H9 (cell line): ENCODE measurements around the gene ZNF407. TPM values are rescaled to one million over a fixed set of nuclear protein-coding genes. Genes with fewer than 3 reads are reported as not detected.

Source experiments
- DNase-seq: peaks from one replicate; pipeline ENCODE4 v3.0.0-alpha.2; 2017
- H2AFZ ChIP-seq: one replicate; pipeline ENCODE4 v1.6.1; 2013; ENCODE audit warnings: mild to moderate bottlenecking, low read length, control low read depth, moderate library complexity
- H2AK5ac ChIP-seq: 2 replicates; pipeline ENCODE4 v1.6.1; 2013; ENCODE audit warnings: low read length, control low read depth, mixed read lengths; ENCODE audit not compliant: insufficient read length
- H2BK120ac ChIP-seq: one replicate; pipeline ENCODE4 v1.6.1; 2013; ENCODE audit warnings: low read depth, mild to moderate bottlenecking, low read length, control low read depth, inconsistent platforms; ENCODE audit not compliant: poor library complexity, severe bottlenecking
- H2BK12ac ChIP-seq: 2 replicates; pipeline ENCODE4 v1.6.1; 2013; ENCODE audit warnings: low read length, control low read depth, mixed read lengths, low read depth; ENCODE audit not compliant: insufficient read length
- H2BK15ac ChIP-seq: 2 replicates; pipeline ENCODE4 v1.6.1; 2013; ENCODE audit warnings: low read depth, low read length, control low read depth
- H2BK20ac ChIP-seq: one replicate; pipeline ENCODE4 v1.6.1; 2013; ENCODE audit warnings: low read depth, mild to moderate bottlenecking, low read length, control low read depth, inconsistent platforms; ENCODE audit not compliant: poor library complexity, severe bottlenecking
- H2BK5ac ChIP-seq: 2 replicates; pipeline ENCODE4 v1.6.1; 2013; ENCODE audit warnings: low read length, control low read depth, mixed read lengths; ENCODE audit not compliant: insufficient read length
- H3K14ac ChIP-seq: 2 replicates; pipeline ENCODE4 v1.6.1; 2013; ENCODE audit warnings: low read length, control low read depth; ENCODE audit not compliant: insufficient read depth
- H3K18ac ChIP-seq: 2 replicates; pipeline ENCODE4 v1.6.1; 2013; ENCODE audit warnings: low read depth, mild to moderate bottlenecking, mixed read lengths, low read length, control low read depth; ENCODE audit not compliant: insufficient read length
- H3K23ac ChIP-seq: 2 replicates; pipeline ENCODE4 v1.6.1; 2013; ENCODE audit warnings: low read length, control low read depth, mixed read lengths, low read depth; ENCODE audit not compliant: insufficient read length
- H3K23me2 ChIP-seq: 2 replicates; pipeline ENCODE4 v1.6.1; 2013; ENCODE audit warnings: low read depth, mild to moderate bottlenecking, mixed read lengths, low read length, control low read depth; ENCODE audit not compliant: insufficient read length, poor library complexity, severe bottlenecking
- H3K27ac ChIP-seq: 2 replicates; pipeline ENCODE4 v1.5.1; 2013; ENCODE audit warnings: low read length, control low read depth, mixed read lengths, low read depth; ENCODE audit not compliant: insufficient read length
- H3K27me3 ChIP-seq: 2 replicates; pipeline ENCODE4 v1.6.1; 2013; ENCODE audit warnings: low read length, control low read depth, inconsistent platforms; ENCODE audit not compliant: insufficient read depth
- H3K4ac ChIP-seq: 2 replicates; pipeline ENCODE4 v1.6.1; 2013; ENCODE audit warnings: low read depth, mild to moderate bottlenecking, control low read depth, inconsistent platforms, low read length, moderate library complexity
- H3K4me1 ChIP-seq: 2 replicates; pipeline ENCODE4 v1.6.1; 2013; ENCODE audit warnings: low read length, control low read depth, inconsistent platforms; ENCODE audit not compliant: insufficient read depth
- H3K4me2 ChIP-seq: 2 replicates; pipeline ENCODE4 v1.6.1; 2013; ENCODE audit warnings: low read length, control low read depth, mixed read lengths; ENCODE audit not compliant: insufficient read length, insufficient read depth
- H3K56ac ChIP-seq: 2 replicates; pipeline ENCODE4 v1.6.1; 2013; ENCODE audit warnings: low read depth, mild to moderate bottlenecking, mixed read lengths, low read length, control low read depth; ENCODE audit not compliant: insufficient read length
- H3K79me1 ChIP-seq: 2 replicates; pipeline ENCODE4 v1.6.1; 2013; ENCODE audit warnings: low read depth, mild to moderate bottlenecking, moderate library complexity, low read length, control low read depth, inconsistent platforms; ENCODE audit not compliant: insufficient read depth, poor library complexity, severe bottlenecking
- H3K79me2 ChIP-seq: 2 replicates; pipeline ENCODE4 v1.6.1; 2013; ENCODE audit warnings: low read length, control low read depth, inconsistent platforms; ENCODE audit not compliant: insufficient read depth
- H3K9ac ChIP-seq: 2 replicates; pipeline ENCODE4 v1.6.1; 2013; ENCODE audit warnings: low read length, control low read depth, mixed read lengths; ENCODE audit not compliant: insufficient read length; ENCODE audit errors: extremely low read depth
- H3K9me3 ChIP-seq: one replicate; pipeline ENCODE4 v1.6.1; 2013; ENCODE audit warnings: low read depth, low read length, inconsistent platforms; ENCODE audit not compliant: control insufficient read depth
- H3T11ph ChIP-seq: one replicate; pipeline ENCODE4 v1.6.1; 2013; ENCODE audit warnings: mild to moderate bottlenecking, low read length, control low read depth, inconsistent platforms
- H4K20me1 ChIP-seq: one replicate; pipeline ENCODE4 v1.6.1; 2013; ENCODE audit not compliant: control insufficient read depth, insufficient read length, insufficient read depth
- H4K5ac ChIP-seq: 2 replicates; pipeline ENCODE4 v1.6.1; 2013; ENCODE audit warnings: low read depth, mild to moderate bottlenecking, mixed read lengths, low read length, control low read depth; ENCODE audit not compliant: insufficient read length
- H4K8ac ChIP-seq: replicated peaks from 2 replicates; pipeline ENCODE4 v1.6.1; 2013; ENCODE audit warnings: low read length, control low read depth, mixed read lengths, low read depth; ENCODE audit not compliant: insufficient read length
- H4K91ac ChIP-seq: 2 replicates; pipeline ENCODE4 v1.6.1; 2013; ENCODE audit warnings: low read depth, mild to moderate bottlenecking, moderate library complexity, mixed read lengths, low read length, control low read depth; ENCODE audit not compliant: insufficient read length
- H3K27ac Mint-ChIP-seq, 3 experiments: 2 replicates in 2 of 3; 3 replicates in 1 of 3; pipeline ENCODE4 v1.8.0; 2020 to 2021; ENCODE audit warnings: mixed read lengths in 3 of 3, mild to moderate bottlenecking in 1 of 3, moderate library complexity in 1 of 3
- H3K27me3 Mint-ChIP-seq: 2 replicates; pipeline ENCODE4 v1.8.0; 2021; ENCODE audit warnings: low read depth, mild to moderate bottlenecking, moderate library complexity, mixed read lengths
- H3K36me3 Mint-ChIP-seq, 3 experiments: 2 replicates in 2 of 3; 3 replicates in 1 of 3; pipeline ENCODE4 v1.8.0; 2020 to 2021; ENCODE audit warnings: low read depth in 3 of 3, mixed read lengths in 3 of 3; ENCODE audit not compliant: insufficient read depth in 1 of 3
- H3K4me1 Mint-ChIP-seq, 2 experiments: 2 replicates each; pipeline ENCODE4 v1.8.0; 2020; ENCODE audit warnings: mixed read lengths in 2 of 2
- H3K4me3 Mint-ChIP-seq, 2 experiments: 2 replicates in 1 of 2; 3 replicates in 1 of 2; pipeline ENCODE4 v1.8.0; 2020 to 2021; ENCODE audit warnings: mild to moderate bottlenecking in 2 of 2, mixed read lengths in 2 of 2, moderate library complexity in 1 of 2
- H3K9me3 Mint-ChIP-seq, 2 experiments: 2 replicates in 1 of 2; 3 replicates in 1 of 2; pipeline ENCODE4 v1.8.0; 2020; ENCODE audit warnings: mild to moderate bottlenecking in 2 of 2, mixed read lengths in 2 of 2, moderate library complexity in 1 of 2
- CTCF ChIP-seq: fragments of 200-600 bp; sonication (generic); conservative IDR thresholded peaks from 3 replicates; pipeline ENCODE4 v1.8.0; 2021; ENCODE audit warnings: antibody characterized with exemption, mild to moderate bottlenecking
- WGBS: extraction: QIAGEN DNeasy Blood & Tissue Kit; methylation state at CpG from one replicate; pipeline ENCODE4 v1.1.7; 2013; ENCODE audit warnings: missing lambda C conversion rate, low lambda C conversion rate, mixed read lengths; ENCODE audit not compliant: insufficient read length; ENCODE audit errors: extremely low coverage; 5-methylcytosine and 5-hydroxymethylcytosine counted together
- total RNA-seq: library from RNA; stranded (reverse); gene quantifications from 2 replicates; pipeline ENCODE4 v1.2.1, GENCODE V29; 2021

The ZNF407 gene
- total RNA-seq, 1 experiment from 2014 or later = 8.7 TPM

- Mint-ChIP-seq H3K27me3 (no peaks in the 10 kb centered on the region; the same call in 1 of the 2 replicates), H3K4me1 (peaks cover 4 to 7% of the 10 kb centered on the region in 2 experiments), H3K36me3 (no peaks in the 10 kb centered on the region), H3K27ac (no peak overlapping the region), H3K9me3 (no peaks in the 10 kb centered on the region), H3K4me3 (no peak overlapping the region)
- DNase-seq = no peak
- no peaks in the 10 kb centered on the region for H3K79me1 ChIP-seq
- no peak overlapping the region for H2AFZ ChIP-seq
- H3K23ac ChIP-seq = no peak overlapping the region
- no peak overlapping the region for H2BK120ac ChIP-seq
- H3K14ac ChIP-seq = no peak overlapping the region
- H3K56ac ChIP-seq = no peak overlapping the region
- no peak overlapping the region for H3K4me2 ChIP-seq
- no peak overlapping the region for H4K91ac ChIP-seq
- no peak overlapping the region for H4K8ac ChIP-seq
- H2BK20ac ChIP-seq = no peak overlapping the region
- no peak overlapping the region for H4K5ac ChIP-seq
- no peak overlapping the region for H2BK12ac ChIP-seq
- H4K20me1 ChIP-seq = no peaks in the 10 kb centered on the region
- H2BK15ac ChIP-seq = no peak overlapping the region
- WGBS = no CpG with 5 or more reads among the region's 7 CpGs
- H3K23me2 ChIP-seq = no peaks in the 10 kb centered on the region
- H3T11ph ChIP-seq = no peak overlapping the region
- no peak overlapping the region for H3K9ac ChIP-seq
- H2AK5ac ChIP-seq = no peak overlapping the region
- H3K4me1 ChIP-seq = peaks cover 2% of the 10 kb centered on the region; the same call in 1 of the 2 replicates
- H3K4ac ChIP-seq = no peak overlapping the region
- H3K27me3 ChIP-seq = no peaks in the 10 kb centered on the region
- H3K9me3 ChIP-seq = no peaks in the 10 kb centered on the region
- H3K79me2 ChIP-seq = no peaks in the 10 kb centered on the region
- no peak overlapping the region for H3K27ac ChIP-seq
- no peak overlapping the region for H3K18ac ChIP-seq
- TF ChIP-seq CTCF = no peak
- no peak overlapping the region for H2BK5ac ChIP-seq
Measured at GRCh38 chr18:75033516-75033915, 435.8 kb downstream of the ZNF407 start.
